HFF-Myc (cell line): ENCODE data around the gene PXK.
"Not testable (repeated sequence)": the region's sequence is repeated elsewhere in the genome, so short reads cannot be mapped to it uniquely, and the experiment has no call there.

Experiments used
- DNase-seq: peaks from one replicate; pipeline ENCODE4 v3.0.0-alpha.2; 2011; ENCODE audit warnings: low read depth; ENCODE audit errors: extremely low read depth
- H3K4me3 ChIP-seq: replicated peaks from 2 replicates; pipeline ENCODE4 v1.5.1; 2011; ENCODE audit warnings: low read depth, mild to moderate bottlenecking, control low read depth, low read length
- TF ChIP-seq, protein P1 (sequence below): IDR thresholded peaks from 2 replicates; pipeline ENCODE4 v1.5.1; 2012; ENCODE audit warnings: mild to moderate bottlenecking, low read depth, low read length, control low read depth; ENCODE audit errors: missing control alignments

Gene PXK

DNA sequence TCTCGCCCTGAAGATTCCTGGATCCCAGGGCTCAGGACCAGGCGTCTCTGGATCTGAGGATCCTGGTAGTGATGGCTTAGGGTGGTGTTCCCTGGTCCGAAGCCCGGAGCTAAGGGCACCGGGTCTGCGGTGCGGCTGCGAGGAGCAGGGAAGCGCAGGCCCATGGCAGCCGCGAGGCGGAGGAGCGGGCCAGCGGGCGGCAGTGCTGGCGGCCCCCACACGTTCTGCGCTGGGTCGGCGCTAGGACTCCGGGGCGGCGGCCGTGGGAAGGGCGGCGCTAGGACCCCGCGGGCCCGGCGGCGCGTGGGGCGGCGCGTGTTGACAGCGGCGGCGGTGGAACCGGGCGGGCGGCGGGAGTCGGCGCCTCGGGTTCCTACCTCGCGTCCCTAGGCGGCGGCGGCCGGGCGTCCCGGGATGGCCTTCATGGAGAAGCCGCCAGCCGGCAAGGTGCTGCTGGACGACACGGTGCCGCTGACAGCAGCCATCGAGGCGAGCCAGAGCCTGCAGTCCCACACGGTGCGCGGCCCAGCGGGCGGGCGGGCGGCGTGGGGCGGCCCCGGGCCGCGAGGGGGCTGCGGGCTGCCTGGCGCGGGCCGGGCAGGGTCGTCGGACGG lies at the start of gene PXK:
Gene PXK, plus strand, starts transcription at position 318 of the 614 bp plus-strand sequence. Its CDS starts 97 bp downstream, at position 415.
- no peak for DNase-seq
- peak within 1 kb of the TSS; percentile 69 for H3K4me3 ChIP-seq
- TF ChIP-seq, protein P1, sequence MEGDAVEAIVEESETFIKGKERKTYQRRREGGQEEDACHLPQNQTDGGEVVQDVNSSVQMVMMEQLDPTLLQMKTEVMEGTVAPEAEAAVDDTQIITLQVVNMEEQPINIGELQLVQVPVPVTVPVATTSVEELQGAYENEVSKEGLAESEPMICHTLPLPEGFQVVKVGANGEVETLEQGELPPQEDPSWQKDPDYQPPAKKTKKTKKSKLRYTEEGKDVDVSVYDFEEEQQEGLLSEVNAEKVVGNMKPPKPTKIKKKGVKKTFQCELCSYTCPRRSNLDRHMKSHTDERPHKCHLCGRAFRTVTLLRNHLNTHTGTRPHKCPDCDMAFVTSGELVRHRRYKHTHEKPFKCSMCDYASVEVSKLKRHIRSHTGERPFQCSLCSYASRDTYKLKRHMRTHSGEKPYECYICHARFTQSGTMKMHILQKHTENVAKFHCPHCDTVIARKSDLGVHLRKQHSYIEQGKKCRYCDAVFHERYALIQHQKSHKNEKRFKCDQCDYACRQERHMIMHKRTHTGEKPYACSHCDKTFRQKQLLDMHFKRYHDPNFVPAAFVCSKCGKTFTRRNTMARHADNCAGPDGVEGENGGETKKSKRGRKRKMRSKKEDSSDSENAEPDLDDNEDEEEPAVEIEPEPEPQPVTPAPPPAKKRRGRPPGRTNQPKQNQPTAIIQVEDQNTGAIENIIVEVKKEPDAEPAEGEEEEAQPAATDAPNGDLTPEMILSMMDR = no peak

DNA sequence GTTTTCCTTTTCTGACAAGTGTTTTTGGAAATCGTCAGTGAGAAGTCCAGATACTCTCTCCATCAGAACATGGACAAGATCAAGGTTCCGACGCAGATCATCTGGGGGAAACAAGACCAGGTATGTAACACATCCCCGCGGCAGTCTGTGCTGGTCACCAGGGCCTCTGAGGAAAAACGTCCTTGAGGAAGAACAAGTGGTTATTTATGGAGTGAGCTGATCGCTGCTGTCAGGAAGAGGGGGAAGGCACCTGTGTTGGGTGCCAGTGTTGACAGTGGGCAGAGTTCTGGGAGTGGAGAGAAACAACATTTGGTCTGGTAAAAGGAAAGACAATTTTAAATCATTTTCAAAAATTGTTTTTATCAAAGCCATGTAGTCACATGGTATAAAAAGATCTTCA lies 47.4 kb upstream of the PXK start:
- DNase-seq = no peak
- H3K4me3 ChIP-seq = no peak overlapping the region
- TF ChIP-seq, protein P1 = no peak

DNA sequence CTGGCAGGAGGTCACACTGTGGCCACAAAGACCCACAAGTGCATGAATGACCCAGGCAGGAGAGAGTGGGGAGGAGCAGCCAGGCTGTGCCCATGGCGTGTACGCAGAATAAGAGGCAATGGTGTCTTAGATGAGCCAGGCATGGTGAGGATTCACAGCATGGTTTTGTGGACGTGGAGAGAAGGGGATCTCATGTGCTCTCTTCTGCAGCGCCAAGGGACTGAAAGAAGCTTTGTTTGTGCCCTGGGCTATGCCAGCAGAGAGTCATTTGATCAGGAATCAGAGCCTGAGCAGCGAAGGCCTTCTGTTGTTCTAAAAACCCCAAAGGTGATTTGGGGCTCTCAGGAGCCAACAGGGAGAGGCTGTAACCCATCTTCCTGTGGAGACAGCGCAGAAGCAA lies 45.3 kb upstream of the PXK start:
- no peak overlapping the region for H3K4me3 ChIP-seq
- TF ChIP-seq, protein P1 = no peak
- no peak for DNase-seq

DNA sequence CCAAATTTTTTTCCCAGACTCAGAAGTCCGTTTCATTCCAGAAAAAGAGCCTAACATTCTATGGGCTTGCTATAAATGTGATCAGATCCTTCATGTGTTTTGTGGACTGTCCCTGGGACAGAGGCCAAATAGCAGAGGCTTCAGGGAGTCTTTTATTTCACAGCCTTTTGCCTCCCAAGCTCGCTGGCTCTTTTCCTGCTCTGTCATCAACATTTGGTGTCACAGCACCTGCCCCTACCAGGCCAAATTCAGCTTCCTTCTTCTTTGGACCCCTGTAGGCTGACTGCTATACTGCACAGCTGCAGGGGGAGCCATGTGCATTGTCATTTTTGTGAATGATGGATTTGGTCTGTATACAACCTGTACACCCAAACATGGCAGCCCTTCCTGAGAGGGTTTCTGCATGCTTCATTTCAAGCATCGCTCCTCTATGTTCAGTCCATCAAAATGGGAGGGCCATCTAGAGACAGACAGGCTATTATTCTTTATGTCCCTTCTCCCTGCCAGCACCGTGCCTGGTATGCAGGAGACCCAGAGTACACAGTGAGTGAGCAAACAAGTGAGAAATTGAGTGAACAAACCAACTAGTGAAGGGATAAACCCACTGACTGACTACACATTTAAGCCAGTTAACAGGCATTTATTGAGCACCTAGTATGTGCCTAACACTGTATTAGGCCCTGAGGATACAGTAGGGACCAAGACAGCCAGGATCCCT lies 44.5 kb upstream of the PXK start:
- DNase-seq = no peak
- TF ChIP-seq, protein P1 = peak; percentile 15
- no peak overlapping the region for H3K4me3 ChIP-seq

DNA sequence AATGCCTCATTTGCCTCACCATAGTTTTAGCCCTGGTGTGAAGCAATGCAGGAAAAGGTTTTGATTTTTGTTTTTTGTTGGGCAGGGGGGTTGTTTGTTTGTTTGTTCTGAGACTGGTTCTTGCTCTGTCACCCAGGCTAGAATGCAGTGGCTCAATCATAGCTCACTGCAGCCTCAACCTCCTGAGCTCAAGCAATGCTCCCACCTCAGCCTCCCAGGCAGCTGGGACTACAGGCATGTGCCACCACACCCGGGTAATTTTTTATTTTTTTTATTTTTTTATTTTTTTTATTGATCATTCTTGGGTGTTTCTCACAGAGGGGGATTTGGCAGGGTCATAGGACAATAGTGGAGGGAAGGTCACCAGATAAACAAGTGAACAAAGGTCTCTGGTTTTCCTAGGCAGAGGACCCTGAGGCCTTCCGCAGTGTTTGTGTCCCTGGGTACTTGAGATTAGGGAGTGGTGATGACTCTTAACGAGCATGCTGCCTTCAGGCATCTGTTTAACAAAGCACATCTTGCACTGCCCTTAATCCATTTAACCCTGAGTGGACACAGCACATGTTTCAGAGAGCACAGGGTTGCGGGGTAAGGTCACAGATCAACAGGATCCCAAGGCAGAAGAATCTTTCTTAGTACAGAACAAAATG lies 43.6 kb upstream of the PXK start:
- H3K4me3 ChIP-seq, DNase-seq: not testable (repeated sequence)

DNA sequence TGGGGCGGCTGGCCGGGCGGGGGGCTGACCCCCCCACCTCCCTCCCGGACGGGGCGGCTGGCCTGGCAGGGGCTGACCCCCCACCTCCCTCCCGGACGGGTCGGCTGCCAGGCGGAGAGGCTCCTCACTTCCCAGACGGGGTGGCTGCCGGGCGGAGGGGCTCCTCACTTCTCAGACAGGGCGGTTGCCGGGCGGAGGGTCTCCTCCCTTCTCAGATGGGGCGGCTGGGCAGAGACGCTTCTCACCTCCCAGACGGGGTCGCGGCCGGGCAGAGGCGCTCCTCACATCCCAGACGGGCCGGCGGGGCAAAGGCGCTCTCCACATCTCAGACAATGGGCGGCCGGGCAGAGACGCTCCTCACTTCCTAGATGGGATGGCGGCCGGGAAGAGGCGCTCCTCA lies 42.2 kb upstream of the PXK start:
- H3K4me3 ChIP-seq, DNase-seq: not testable (repeated sequence)

DNA sequence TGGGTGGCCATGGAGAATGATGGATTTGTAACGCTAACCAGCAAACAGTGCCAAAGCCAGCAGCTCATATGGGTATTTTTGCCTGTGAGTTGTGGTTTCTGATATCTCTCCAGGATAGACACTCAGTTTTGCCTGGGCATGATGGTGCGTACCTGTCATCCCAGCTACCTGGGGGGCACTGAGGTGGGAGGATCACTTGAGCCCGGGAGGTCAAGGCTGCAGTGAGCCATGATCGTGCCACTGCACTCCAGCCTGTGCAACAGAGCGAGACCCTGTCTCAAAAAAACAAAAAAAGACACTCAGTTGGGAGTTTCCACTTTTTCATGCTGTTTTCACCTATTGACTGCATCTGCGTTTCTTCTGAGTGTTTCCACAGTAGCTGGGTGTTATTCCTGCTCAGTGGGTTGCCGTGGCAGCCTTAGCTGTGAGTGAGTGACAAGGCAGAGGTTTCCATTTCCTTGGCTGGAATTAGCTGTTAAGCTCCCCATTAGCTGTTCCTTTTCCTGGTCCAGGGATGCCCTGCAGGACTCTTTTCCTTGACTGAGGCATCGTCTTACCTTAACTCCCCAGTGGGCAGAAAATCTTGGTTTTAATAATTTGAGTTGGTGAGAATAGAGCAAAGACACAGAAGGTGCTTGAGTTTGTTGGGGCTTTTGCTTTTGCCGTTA lies 40.9 kb upstream of the PXK start:
- H3K4me3 ChIP-seq = no peak overlapping the region
- TF ChIP-seq, protein P1 = no peak
- DNase-seq = no peak
